IMR-90 (cell line): ENCODE data around the gene OPCML. TPM values are rescaled to one million over a fixed set of nuclear protein-coding genes. Genes with fewer than 3 reads are reported as not detected.

Experiments used
- ATAC-seq: fragments of 200-7000 bp; cut with Tn5 transposase; 2 replicates; pipeline ENCODE4 v1.9.1; 2020; ENCODE audit warnings: low read depth, mild to moderate bottlenecking, moderate library complexity
- BruUV-seq: library from RNA; stranded (reverse); fragments of 400-500 nt; replicated peaks from 2 replicates; lab custom pipeline; 2021; lab: Mats Ljungman, UMichigan
- CTCF ChIA-PET: fragments of 300-600 bp; formaldehyde crosslinking; extraction: SDS; loops from one replicate; lab custom pipeline; 2021; ENCODE audit warnings: antibody characterized with exemption; lab: Yijun Ruan, JAX
- POLR2A ChIA-PET: fragments of 300-600 bp; sonication (Branson Sonifier 250); formaldehyde crosslinking; loops from one replicate; lab custom pipeline; 2022; ENCODE audit warnings: antibody characterized with exemption; ENCODE audit not compliant: unreplicated experiment; lab: Charles Lee
- DNase-seq: peaks from one replicate; pipeline ENCODE4 v3.0.0; 2013
- H2AFZ ChIP-seq: replicated peaks from 2 replicates; pipeline ENCODE3; 2013; ENCODE audit warnings: low read length, mild to moderate bottlenecking; ENCODE audit not compliant: poor library complexity
- H2AK5ac ChIP-seq: 2 replicates; pipeline ENCODE4 v1.6.1; 2013; ENCODE audit warnings: low read depth, low read length, inconsistent platforms
- H2AK9ac ChIP-seq: replicated peaks from 2 replicates; pipeline ENCODE3; 2013; ENCODE audit warnings: mild to moderate bottlenecking, low read depth, low read length, moderate library complexity; ENCODE audit not compliant: poor library complexity
- H2BK120ac ChIP-seq: 2 replicates; pipeline ENCODE4 v1.6.1; 2013; ENCODE audit warnings: low read depth, low read length, inconsistent platforms
- H2BK15ac ChIP-seq: 3 replicates; pipeline ENCODE4 v1.6.1; 2013; ENCODE audit warnings: low read depth, low read length, inconsistent platforms
- H2BK20ac ChIP-seq: 2 replicates; pipeline ENCODE4 v1.6.1; 2013; ENCODE audit warnings: low read depth, mild to moderate bottlenecking, inconsistent platforms, low read length, moderate library complexity
- H2BK5ac ChIP-seq: 2 replicates; pipeline ENCODE4 v1.6.1; 2013; ENCODE audit warnings: mild to moderate bottlenecking, low read depth, low read length, inconsistent platforms; ENCODE audit not compliant: poor library complexity, severe bottlenecking
- H3K14ac ChIP-seq: replicated peaks from 2 replicates; pipeline ENCODE4 v1.6.1; 2013; ENCODE audit warnings: low read depth, low read length, inconsistent platforms
- H3K18ac ChIP-seq: 2 replicates; pipeline ENCODE4 v1.6.1; 2013; ENCODE audit warnings: low read depth, low read length, control low read depth
- H3K23ac ChIP-seq: 2 replicates; pipeline ENCODE4 v1.6.1; 2013; ENCODE audit warnings: low read depth, low read length, inconsistent platforms
- H3K27ac ChIP-seq: 2 replicates; pipeline ENCODE4 v1.5.1; 2013; ENCODE audit warnings: mild to moderate bottlenecking, control low read depth, low read length; ENCODE audit not compliant: insufficient read depth
- H3K27me3 ChIP-seq: 2 replicates; pipeline ENCODE4 v1.6.1; 2013; ENCODE audit warnings: low read length; ENCODE audit not compliant: control insufficient read depth, insufficient read depth
- H3K36me3 ChIP-seq: 2 replicates; pipeline ENCODE4 v1.6.1; 2013; ENCODE audit warnings: low read length, mixed read lengths; ENCODE audit not compliant: control insufficient read depth, insufficient read depth
- H3K4ac ChIP-seq: 2 replicates; pipeline ENCODE4 v1.6.1; 2013; ENCODE audit warnings: low read depth, low read length, inconsistent platforms
- H3K4me1 ChIP-seq: 2 replicates; pipeline ENCODE4 v1.6.1; 2013; ENCODE audit warnings: low read length, mixed read lengths; ENCODE audit not compliant: control insufficient read depth, insufficient read depth
- H3K4me2 ChIP-seq: 2 replicates; pipeline ENCODE4 v1.6.1; 2013; ENCODE audit warnings: low read depth, mild to moderate bottlenecking, control low read depth, low read length, moderate library complexity
- H3K4me3 ChIP-seq: 2 replicates; pipeline ENCODE4 v1.5.1; 2013; ENCODE audit warnings: low read depth, mild to moderate bottlenecking, control low read depth, low read length, moderate library complexity; ENCODE audit not compliant: insufficient read depth
- H3K56ac ChIP-seq: 2 replicates; pipeline ENCODE4 v1.6.1; 2013; ENCODE audit warnings: low read length, inconsistent platforms; ENCODE audit not compliant: insufficient read depth; ENCODE audit errors: extremely low read depth
- H3K79me1 ChIP-seq, 2 experiments: 2 replicates each; pipeline ENCODE4 v1.6.1; 2013; ENCODE audit warnings: low read length in 2 of 2, inconsistent platforms in 1 of 2, low read depth in 1 of 2
- H3K9ac ChIP-seq: 2 replicates; pipeline ENCODE4 v1.6.1; 2013; ENCODE audit warnings: low read depth, low read length, control low read depth
- H3K9me1 ChIP-seq: 2 replicates; pipeline ENCODE4 v1.6.1; 2013; ENCODE audit warnings: low read length, inconsistent platforms; ENCODE audit not compliant: insufficient read depth
- H3K9me3 ChIP-seq: 2 replicates; pipeline ENCODE4 v1.6.1; 2013; ENCODE audit warnings: low read length; ENCODE audit not compliant: control insufficient read depth, insufficient read depth
- H4K20me1 ChIP-seq: 2 replicates; pipeline ENCODE4 v1.6.1; 2013; ENCODE audit warnings: low read length, inconsistent platforms; ENCODE audit not compliant: insufficient read depth
- H4K5ac ChIP-seq: 2 replicates; pipeline ENCODE4 v1.6.1; 2013; ENCODE audit warnings: mild to moderate bottlenecking, low read depth, low read length, control low read depth
- H4K8ac ChIP-seq, 2 experiments: 2 replicates each; pipeline ENCODE4 v1.6.1; 2013; ENCODE audit warnings: low read depth in 2 of 2, low read length in 2 of 2, control low read depth in 1 of 2, inconsistent platforms in 1 of 2
- H4K91ac ChIP-seq: 2 replicates; pipeline ENCODE4 v1.6.1; 2013; ENCODE audit warnings: low read depth, low read length, inconsistent platforms; ENCODE audit not compliant: insufficient read depth
- BHLHE40 ChIP-seq: fragments of 150-350 bp; IDR thresholded peaks from 2 replicates; pipeline ENCODE4 v1.6.1; 2016; ENCODE audit warnings: mild to moderate bottlenecking, low read depth, low read length
- CEBPB ChIP-seq: IDR thresholded peaks from 2 replicates; pipeline ENCODE4 v1.6.1; 2012; ENCODE audit warnings: low read depth, low read length, improper control_type of control experiment
- CHD1 ChIP-seq: IDR thresholded peaks from 2 replicates; pipeline ENCODE4 v1.6.1; 2012; ENCODE audit warnings: low read depth, low read length, improper control_type of control experiment
- CTCF ChIP-seq: conservative IDR thresholded peaks from 2 replicates; pipeline ENCODE4 v1.5.1; 2012; ENCODE audit warnings: mild to moderate bottlenecking, low read depth, low read length, improper control_type of control experiment
- ELK1 ChIP-seq: fragments of 150-350 bp; IDR thresholded peaks from 2 replicates; pipeline ENCODE4 v1.6.1; 2016; ENCODE audit warnings: low read depth, mild to moderate bottlenecking, low read length, moderate library complexity, borderline replicate concordance
- FOS ChIP-seq: fragments of 150-350 bp; IDR thresholded peaks from 2 replicates; pipeline ENCODE4 v1.6.1; 2016; ENCODE audit warnings: low read depth, low read length
- MAFK ChIP-seq: IDR thresholded peaks from 2 replicates; pipeline ENCODE4 v1.6.1; 2012; ENCODE audit warnings: low read depth, low read length, improper control_type of control experiment
- MXI1 ChIP-seq: IDR thresholded peaks from 2 replicates; pipeline ENCODE4 v1.6.1; 2012; ENCODE audit warnings: low read depth, mild to moderate bottlenecking, low read length, moderate library complexity, borderline replicate concordance
- NFE2L2 ChIP-seq: fragments of 150-350 bp; IDR thresholded peaks from 2 replicates; pipeline ENCODE4 v1.6.1; 2016; ENCODE audit warnings: low read depth, mild to moderate bottlenecking, low read length
- POLR2A ChIP-seq: IDR thresholded peaks from 2 replicates; pipeline ENCODE4 v1.6.1; 2012; ENCODE audit warnings: mild to moderate bottlenecking, low read depth, low read length
- RFX5 ChIP-seq: IDR thresholded peaks from 2 replicates; pipeline ENCODE4 v1.8.0; 2012; ENCODE audit warnings: low read depth, mild to moderate bottlenecking, low read length, moderate library complexity
- SMC3 ChIP-seq: fragments of 150-350 bp; IDR thresholded peaks from 2 replicates; pipeline ENCODE4 v1.6.1; 2016; ENCODE audit warnings: low read depth, mild to moderate bottlenecking, antibody characterized with exemption, low read length, moderate library complexity
- USF2 ChIP-seq: fragments of 150-350 bp; IDR thresholded peaks from 2 replicates; pipeline ENCODE4 v1.6.1; 2017; ENCODE audit warnings: mild to moderate bottlenecking, antibody characterized with exemption, low read length, low read depth
- WGBS, 2 experiments: methylation state at CpG; one replicate each; pipeline versions ENCODE4 v1.1.5 to v1.1.7; 2013; ENCODE audit warnings: missing lambda C conversion rate in 2 of 2; ENCODE audit not compliant: insufficient read length in 1 of 2; ENCODE audit errors: extremely low coverage in 2 of 2; 5-methylcytosine and 5-hydroxymethylcytosine counted together
- dilution Hi-C: fragments of 300-500 bp; cut with HindIII; formaldehyde crosslinking; loops from one replicate; pipeline ENCODE4 v1.14.3; 2018; ENCODE audit warnings: low sequenced_read_pairs; ENCODE audit not compliant: unreplicated experiment
- in situ Hi-C: fragments of 300-500 bp; cut with MboI; formaldehyde crosslinking; loops from 3 replicates; pipeline ENCODE4 v1.14.3; 2019; ENCODE audit warnings: low sequenced_read_pairs, inconsistent platforms, mixed read lengths
- intact Hi-C: fragments of 100-400 bp; cut with micrococcal nuclease; formaldehyde crosslinking; loops from 2 replicates; pipeline ENCODE4 v1.10.0; 2022
- polyA plus RNA-seq, 3 experiments: library from polyadenylated mRNA; depleted of rRNA; stranded (reverse); fragments of >200 nt; gene quantifications; 2 replicates each; pipeline ENCODE4 v1.2.3, GENCODE V29; 2012; ENCODE audit warnings: low replicate concordance in 1 of 3
- total RNA-seq: library from RNA; depleted of rRNA; stranded (reverse); fragments of >200 nt; gene quantifications from 2 replicates; pipeline ENCODE4 v1.2.3, GENCODE V29; 2012

OPCML gene
- total and polyA plus RNA-seq, 2 of the 4 experiments (the other 2 are of a cell fraction) = under 0.01 to 2.6 TPM

GRCh38 chr11:132610216-132610615 lies 922.1 kb downstream of the OPCML start:
- Histone ChIP-seq H2AFZ (no peak overlapping the region), H3K4me3 (peak overlapping the region; percentile 3; the same call in 1 of the 2 replicates), H3K9me1 (no peaks in the 10 kb centered on the region), H3K18ac (no peak overlapping the region), H3K4ac (no peak overlapping the region), H4K20me1 (no peaks in the 10 kb centered on the region), H3K4me1 (no peaks in the 10 kb centered on the region), H3K9ac (no peak overlapping the region), H2AK9ac (no peak overlapping the region), H3K79me1 (no peaks in the 10 kb centered on the region), H4K91ac (no peak overlapping the region), H3K14ac (no peak overlapping the region), H4K5ac (no peak overlapping the region), H3K4me2 (peak overlapping the region; percentile 38), H2BK20ac (no peak overlapping the region), H3K36me3 (no peaks in the 10 kb centered on the region), H2BK5ac (no peak overlapping the region), H2BK120ac (no peak overlapping the region), H3K9me3 (no peaks in the 10 kb centered on the region), H3K56ac (no peak overlapping the region), H2AK5ac (no peak overlapping the region), H3K27me3 (no peaks in the 10 kb centered on the region), H3K23ac (no peak overlapping the region), H4K8ac (no peak overlapping the region), H3K27ac (no peak overlapping the region), H2BK15ac (no peak overlapping the region)
- dilution Hi-C loops (no loop called here), intact Hi-C loops (no loop called here), in situ Hi-C loops (no loop called here)
- ChIA-PET POLR2A (no interaction called here), CTCF (no interaction called here)
- no peak for TF ChIP-seq ELK1
- TF ChIP-seq CTCF = no peak
- TF ChIP-seq CHD1 = no peak
- TF ChIP-seq MAFK = peak; percentile 17; the same call in 1 of the 2 replicates
- TF ChIP-seq USF2 = no peak
- no peak for TF ChIP-seq RFX5
- peak; percentile 47; the same call in 1 of the 2 replicates for TF ChIP-seq NFE2L2
- no peak for TF ChIP-seq SMC3
- TF ChIP-seq BHLHE40 = no peak
- no peak for TF ChIP-seq POLR2A
- peak; percentile 71 for TF ChIP-seq CEBPB
- TF ChIP-seq FOS = no peak; the same call in 1 of the 2 replicates
- TF ChIP-seq MXI1 = no peak
- WGBS, 2 experiments = 0% methylated on average over 1 of the region's 8 CpGs; no CpG with 5 or more reads in 1 of the 2 experiments
- DNase-seq = peak; percentile 85
- peak; percentile 85 for ATAC-seq
- no TSS peak for BruUV-seq
